ENCODE results near the gene B3GNT5.

DNA sequence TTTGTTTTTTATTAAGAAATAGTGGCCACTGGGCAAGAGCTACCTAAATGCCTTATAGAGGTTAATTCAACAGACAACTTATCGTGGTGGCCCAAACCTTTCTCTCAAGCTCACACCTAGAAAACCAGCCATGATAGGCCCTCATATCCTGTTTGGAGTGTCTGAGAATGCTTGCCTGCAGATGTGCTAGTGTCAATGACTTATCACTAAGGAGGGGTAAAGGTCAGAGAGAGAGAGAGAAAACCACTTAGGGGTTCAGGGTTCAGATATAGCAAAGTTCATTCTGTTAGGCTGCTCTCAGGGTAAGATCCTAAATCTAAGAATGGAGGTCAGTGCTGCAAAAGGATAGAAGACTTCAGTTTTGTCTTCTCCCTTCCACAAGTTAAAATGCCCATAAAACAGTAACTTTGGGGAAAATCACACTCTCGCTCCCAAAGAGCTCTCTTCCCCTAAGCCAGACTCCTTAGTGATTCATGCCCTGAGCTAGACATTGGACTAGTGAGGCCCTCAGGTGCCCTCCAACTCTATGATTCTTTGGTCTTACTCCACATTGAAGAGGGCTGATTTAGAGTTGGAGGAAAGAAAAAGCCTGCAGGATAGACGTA lies 30.3 kb upstream of the B3GNT5 start:
- TF ChIP-seq, protein P1, sequence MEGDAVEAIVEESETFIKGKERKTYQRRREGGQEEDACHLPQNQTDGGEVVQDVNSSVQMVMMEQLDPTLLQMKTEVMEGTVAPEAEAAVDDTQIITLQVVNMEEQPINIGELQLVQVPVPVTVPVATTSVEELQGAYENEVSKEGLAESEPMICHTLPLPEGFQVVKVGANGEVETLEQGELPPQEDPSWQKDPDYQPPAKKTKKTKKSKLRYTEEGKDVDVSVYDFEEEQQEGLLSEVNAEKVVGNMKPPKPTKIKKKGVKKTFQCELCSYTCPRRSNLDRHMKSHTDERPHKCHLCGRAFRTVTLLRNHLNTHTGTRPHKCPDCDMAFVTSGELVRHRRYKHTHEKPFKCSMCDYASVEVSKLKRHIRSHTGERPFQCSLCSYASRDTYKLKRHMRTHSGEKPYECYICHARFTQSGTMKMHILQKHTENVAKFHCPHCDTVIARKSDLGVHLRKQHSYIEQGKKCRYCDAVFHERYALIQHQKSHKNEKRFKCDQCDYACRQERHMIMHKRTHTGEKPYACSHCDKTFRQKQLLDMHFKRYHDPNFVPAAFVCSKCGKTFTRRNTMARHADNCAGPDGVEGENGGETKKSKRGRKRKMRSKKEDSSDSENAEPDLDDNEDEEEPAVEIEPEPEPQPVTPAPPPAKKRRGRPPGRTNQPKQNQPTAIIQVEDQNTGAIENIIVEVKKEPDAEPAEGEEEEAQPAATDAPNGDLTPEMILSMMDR (conservative IDR thresholded peaks at IDR 0.05; ENCODE audit: low read depth in 2 of 2) = no peak
- TF ChIP-seq EZH2phosphoT487 (IDR thresholded peaks at IDR 0.05; ENCODE audit: unreplicated experiment) (no peak), EZH2 (IDR thresholded peaks at IDR 0.05; ENCODE audit: low read depth, unreplicated experiment) (no peak)
